WERI-Rb-1 (cell line): Measurements from ENCODE around the gene MICAL3.

ENCODE experiments used
- DNase-seq: peaks from one replicate; pipeline ENCODE4 v3.0.0-alpha.2; 2020
- H3K27ac ChIP-seq: fragments of 250-450 bp; sonication (Bioruptor Pico); 2 replicates; pipeline ENCODE4 v1.5.1; 2020; ENCODE audit warnings: mild to moderate bottlenecking, moderate library complexity
- H3K27me3 ChIP-seq: fragments of 250-450 bp; sonication (Bioruptor Pico); 2 replicates; pipeline ENCODE4 v1.5.1; 2021; ENCODE audit warnings: mild to moderate bottlenecking, low read depth, moderate library complexity; ENCODE audit not compliant: insufficient read depth, severe bottlenecking
- H3K36me3 ChIP-seq: fragments of 250-450 bp; sonication (Bioruptor Pico); 2 replicates; pipeline ENCODE4 v1.5.1; 2020; ENCODE audit warnings: mild to moderate bottlenecking, moderate library complexity
- H3K4me3 ChIP-seq: 2 replicates; pipeline ENCODE4 v1.5.1; 2011; ENCODE audit warnings: low read depth, mild to moderate bottlenecking, control low read depth, low read length
- H3K9me3 ChIP-seq: fragments of 250-450 bp; sonication (Bioruptor Pico); 2 replicates; pipeline ENCODE4 v1.5.1; 2021; ENCODE audit warnings: mild to moderate bottlenecking, moderate library complexity; ENCODE audit not compliant: severe bottlenecking
- TF ChIP-seq, protein P1 (sequence below): IDR thresholded peaks from 2 replicates; pipeline ENCODE4 v1.5.1; 2011; ENCODE audit warnings: low read depth, mild to moderate bottlenecking, control low read depth, inconsistent platforms, low read length

MICAL3 gene

DNA sequence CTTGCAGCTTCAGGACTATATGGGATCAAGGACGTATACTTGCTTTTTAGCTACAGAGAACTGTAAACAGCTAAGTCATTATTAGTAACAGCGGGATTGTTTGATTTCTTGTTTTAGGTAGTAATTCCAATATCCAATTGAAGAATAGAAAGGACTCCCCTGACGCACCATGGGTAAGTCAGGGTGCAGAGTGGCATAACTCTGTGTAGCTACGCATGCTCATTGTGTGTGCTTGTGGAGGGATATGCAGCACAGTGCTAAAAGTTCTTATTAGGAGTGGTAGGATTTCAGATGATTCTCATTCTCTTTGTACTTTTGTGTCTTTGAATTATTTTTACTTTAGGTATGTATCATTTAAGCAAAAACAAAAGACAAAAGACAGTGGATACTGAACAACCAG lies 45.7 kb upstream of the MICAL3 start:
- H3K9me3 ChIP-seq, result no peaks in the 10 kb centered on the region
- TF ChIP-seq, protein P1, sequence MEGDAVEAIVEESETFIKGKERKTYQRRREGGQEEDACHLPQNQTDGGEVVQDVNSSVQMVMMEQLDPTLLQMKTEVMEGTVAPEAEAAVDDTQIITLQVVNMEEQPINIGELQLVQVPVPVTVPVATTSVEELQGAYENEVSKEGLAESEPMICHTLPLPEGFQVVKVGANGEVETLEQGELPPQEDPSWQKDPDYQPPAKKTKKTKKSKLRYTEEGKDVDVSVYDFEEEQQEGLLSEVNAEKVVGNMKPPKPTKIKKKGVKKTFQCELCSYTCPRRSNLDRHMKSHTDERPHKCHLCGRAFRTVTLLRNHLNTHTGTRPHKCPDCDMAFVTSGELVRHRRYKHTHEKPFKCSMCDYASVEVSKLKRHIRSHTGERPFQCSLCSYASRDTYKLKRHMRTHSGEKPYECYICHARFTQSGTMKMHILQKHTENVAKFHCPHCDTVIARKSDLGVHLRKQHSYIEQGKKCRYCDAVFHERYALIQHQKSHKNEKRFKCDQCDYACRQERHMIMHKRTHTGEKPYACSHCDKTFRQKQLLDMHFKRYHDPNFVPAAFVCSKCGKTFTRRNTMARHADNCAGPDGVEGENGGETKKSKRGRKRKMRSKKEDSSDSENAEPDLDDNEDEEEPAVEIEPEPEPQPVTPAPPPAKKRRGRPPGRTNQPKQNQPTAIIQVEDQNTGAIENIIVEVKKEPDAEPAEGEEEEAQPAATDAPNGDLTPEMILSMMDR, result no peak
- no peak overlapping the region for H3K27ac ChIP-seq
- no peak overlapping the region for H3K4me3 ChIP-seq
- no peak for DNase-seq
- no peaks in the 10 kb centered on the region for H3K36me3 ChIP-seq
- no peaks in the 10 kb centered on the region for H3K27me3 ChIP-seq

DNA sequence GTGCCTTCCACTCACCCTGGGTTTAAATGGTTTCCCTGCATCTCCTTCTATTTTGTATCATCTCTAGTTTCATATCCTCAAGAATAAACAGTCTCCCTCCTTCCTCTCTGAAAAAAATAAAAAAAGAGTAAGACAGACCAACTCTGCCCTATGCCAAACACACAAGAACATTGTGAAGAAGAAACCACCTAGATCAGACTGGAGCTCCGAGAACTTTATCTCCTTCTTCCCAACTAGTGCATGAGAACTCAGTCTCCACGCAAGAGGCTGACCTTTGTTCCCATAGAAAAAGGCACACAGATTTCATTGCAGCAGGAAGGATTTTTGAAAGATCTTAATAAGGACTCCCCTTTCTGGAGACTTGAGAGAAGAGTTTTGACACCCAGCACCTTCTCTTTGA lies 44.7 kb upstream of the MICAL3 start:
- no peak for DNase-seq
- H3K9me3 ChIP-seq, result no peaks in the 10 kb centered on the region
- H3K36me3 ChIP-seq, result no peaks in the 10 kb centered on the region
- H3K27ac ChIP-seq, result no peak overlapping the region
- H3K4me3 ChIP-seq, result no peak overlapping the region
- TF ChIP-seq, protein P1, result no peak
- H3K27me3 ChIP-seq, result no peaks in the 10 kb centered on the region

DNA sequence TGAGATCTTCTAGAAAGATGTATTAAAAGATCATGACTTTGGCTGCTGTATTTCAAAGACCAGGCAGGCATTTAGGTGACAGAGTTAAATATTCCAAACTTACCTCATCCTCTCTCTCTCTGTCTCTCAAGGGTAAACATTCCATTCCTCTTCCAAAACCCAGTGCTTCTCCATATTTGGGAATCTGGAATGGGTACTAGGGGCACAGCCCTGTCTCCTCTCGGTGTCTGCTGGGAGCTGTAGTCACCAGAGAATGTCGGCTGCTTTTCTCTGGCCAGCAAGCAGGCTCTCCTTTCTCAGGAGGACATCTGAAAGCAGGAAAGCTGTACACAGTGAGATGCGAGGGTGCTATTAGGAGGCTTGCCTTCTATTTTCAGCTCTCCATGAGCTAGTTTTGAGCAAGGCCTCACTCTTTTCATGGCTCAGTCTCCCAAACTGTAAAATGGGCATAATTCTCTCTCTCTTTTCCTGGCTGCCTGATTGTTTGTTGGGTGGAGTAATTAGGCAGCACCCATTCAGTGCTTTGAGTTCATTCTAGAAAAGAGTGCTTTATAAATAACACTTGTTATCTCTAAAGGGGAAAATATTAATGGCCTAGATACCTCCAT lies 44.1 kb upstream of the MICAL3 start:
- Histone ChIP-seq H3K27ac (no peak overlapping the region), H3K27me3 (no peaks in the 10 kb centered on the region), H3K36me3 (no peaks in the 10 kb centered on the region), H3K9me3 (no peaks in the 10 kb centered on the region), H3K4me3 (no peak overlapping the region)
- TF ChIP-seq, protein P1, result no peak
- DNase-seq, result no peak

DNA sequence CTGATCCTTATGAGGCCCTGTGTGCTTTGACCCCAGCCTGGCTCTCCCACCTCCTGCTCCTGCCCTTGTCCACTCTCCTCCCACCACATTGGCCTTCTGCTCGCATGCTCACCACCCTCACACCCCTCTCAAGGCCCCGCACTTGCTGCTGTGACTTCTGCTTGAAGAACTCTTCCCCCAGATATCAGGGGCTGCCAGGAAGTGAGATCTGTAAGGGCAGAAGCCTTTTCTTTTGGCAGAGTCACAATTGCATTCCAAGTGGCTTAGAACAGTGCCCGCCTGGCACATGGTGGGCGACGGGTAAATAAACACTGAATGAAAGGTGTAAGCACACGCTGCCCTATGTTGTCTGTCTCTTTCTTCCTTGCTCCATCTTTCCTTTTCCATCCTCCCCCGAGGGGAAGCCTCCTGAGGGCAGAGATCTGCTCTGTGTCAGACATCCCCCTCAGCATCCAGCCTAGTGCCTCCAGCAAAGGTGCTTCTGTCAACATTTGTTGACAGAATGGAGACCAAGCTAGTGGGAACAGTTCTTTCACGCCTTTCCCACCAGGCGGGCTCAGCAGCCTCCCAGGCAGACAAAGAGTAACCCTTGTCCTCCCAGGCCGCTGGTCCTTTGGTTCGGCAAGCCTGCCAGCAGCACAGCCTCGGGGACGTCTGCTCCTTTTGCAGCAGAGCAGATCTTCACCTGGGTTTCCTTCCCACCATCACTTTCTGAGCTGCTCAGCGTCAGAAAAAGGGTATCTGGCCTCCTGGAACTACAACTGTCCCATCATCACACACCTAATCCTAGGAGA lies 43.4 kb upstream of the MICAL3 start:
- H3K4me3 ChIP-seq, result no peak overlapping the region
- no peaks in the 10 kb centered on the region for H3K27me3 ChIP-seq
- H3K27ac ChIP-seq, result no peak overlapping the region
- H3K9me3 ChIP-seq, result no peaks in the 10 kb centered on the region
- DNase-seq, result no peak
- TF ChIP-seq, protein P1, result no peak
- H3K36me3 ChIP-seq, result no peaks in the 10 kb centered on the region

GRCh38 chr22:18067121-18067520 lies 42.8 kb upstream of the MICAL3 start:
- H3K36me3 ChIP-seq, result no peaks in the 10 kb centered on the region
- H3K4me3 ChIP-seq, result no peak overlapping the region
- no peak overlapping the region for H3K27ac ChIP-seq
- no peaks in the 10 kb centered on the region for H3K27me3 ChIP-seq
- TF ChIP-seq, protein P1, result no peak
- no peak for DNase-seq
- no peaks in the 10 kb centered on the region for H3K9me3 ChIP-seq
